RWPE2 (cell line): ENCODE measurements around the gene SRP19.

Source experiments
- ATAC-seq: fragments of 200-7000 bp; cut with Tn5 transposase; 3 replicates; pipeline ENCODE4 v1.9.1; 2021; ENCODE audit warnings: low read depth
- DNase-seq: peaks from one replicate; pipeline ENCODE4 v3.0.0-alpha.2; 2020; ENCODE audit warnings: low spot score
- H3K27ac ChIP-seq: fragments of 450-650 bp; 2 replicates; pipeline ENCODE4 v1.5.1; 2017; ENCODE audit warnings: mild to moderate bottlenecking; ENCODE audit not compliant: poor library complexity, severe bottlenecking
- H3K27me3 ChIP-seq: fragments of 250-450 bp; sonication (Bioruptor Pico); 2 replicates; pipeline ENCODE4 v1.5.1; 2021; ENCODE audit warnings: mild to moderate bottlenecking, moderate library complexity; ENCODE audit not compliant: insufficient read depth, poor library complexity, severe bottlenecking
- H3K36me3 ChIP-seq: fragments of 250-450 bp; sonication (Bioruptor Pico); 2 replicates; pipeline ENCODE4 v1.5.1; 2020; ENCODE audit warnings: low read depth, mild to moderate bottlenecking, moderate library complexity
- H3K4me1 ChIP-seq: fragments of 250-450 bp; sonication (Bioruptor Pico); 2 replicates; pipeline ENCODE4 v1.5.1; 2021; ENCODE audit warnings: mild to moderate bottlenecking, moderate library complexity; ENCODE audit not compliant: insufficient read depth, poor library complexity, severe bottlenecking
- H3K4me3 ChIP-seq: fragments of 250-450 bp; sonication (Bioruptor Pico); 2 replicates; pipeline ENCODE4 v1.5.1; 2021; ENCODE audit warnings: mild to moderate bottlenecking, moderate library complexity; ENCODE audit not compliant: severe bottlenecking
- H3K9me3 ChIP-seq: fragments of 250-450 bp; sonication (Bioruptor Pico); 2 replicates; pipeline ENCODE4 v1.5.1; 2021; ENCODE audit warnings: mild to moderate bottlenecking, moderate library complexity; ENCODE audit not compliant: severe bottlenecking
- CTCF ChIP-seq: fragments of 450-650 bp; IDR thresholded peaks from one replicate; pipeline ENCODE4 v1.5.1; 2017; ENCODE audit warnings: mild to moderate bottlenecking, moderate library complexity; ENCODE audit not compliant: poor library complexity, severe bottlenecking

The SRP19 gene

GRCh38 chr5:112823656-112824055, 37.4 kb upstream of the SRP19 start:
- Histone ChIP-seq H3K27me3 (no peaks in the 10 kb centered on the region), H3K4me3 (no peak overlapping the region), H3K4me1 (no peaks in the 10 kb centered on the region), H3K36me3 (peaks cover 63% of the 10 kb centered on the region), H3K9me3 (no peaks in the 10 kb centered on the region), H3K27ac (no peak overlapping the region)
- no peak for TF ChIP-seq CTCF
- DNase-seq (no peak), ATAC-seq (no peak)

- TF ChIP-seq CTCF, result no peak
- H3K27ac ChIP-seq, result no peak overlapping the region
- peaks cover 65% of the 10 kb centered on the region for H3K36me3 ChIP-seq
- DNase-seq (no peak), ATAC-seq (no peak)
- no peaks in the 10 kb centered on the region for H3K27me3 ChIP-seq
- H3K4me3 ChIP-seq, result no peak overlapping the region
- no peaks in the 10 kb centered on the region for H3K4me1 ChIP-seq
- H3K9me3 ChIP-seq, result no peaks in the 10 kb centered on the region
Observed at GRCh38 chr5:112824197-112824596, 36.9 kb upstream of the SRP19 start.

- no peak for TF ChIP-seq CTCF
- Histone ChIP-seq H3K4me3 (no peak overlapping the region), H3K36me3 (peaks cover 39% of the 10 kb centered on the region), H3K9me3 (no peaks in the 10 kb centered on the region), H3K4me1 (no peaks in the 10 kb centered on the region), H3K27ac (no peak overlapping the region), H3K27me3 (no peaks in the 10 kb centered on the region)
- DNase-seq, result no peak
- ATAC-seq, result no peak
Observed at GRCh38 chr5:112830378-112830777, 30.7 kb upstream of the SRP19 start.

- Histone ChIP-seq H3K36me3 (peaks cover 32% of the 10 kb centered on the region), H3K27me3 (no peaks in the 10 kb centered on the region), H3K4me1 (no peaks in the 10 kb centered on the region), H3K4me3 (no peak overlapping the region), H3K9me3 (no peaks in the 10 kb centered on the region), H3K27ac (no peak overlapping the region)
- no peak for TF ChIP-seq CTCF
- ATAC-seq, result no peak
- DNase-seq, result no peak
Observed at GRCh38 chr5:112833971-112834370, 27.1 kb upstream of the SRP19 start.

- Histone ChIP-seq H3K36me3 (no peaks in the 10 kb centered on the region), H3K27me3 (no peaks in the 10 kb centered on the region), H3K4me1 (peaks cover 5% of the 10 kb centered on the region), H3K9me3 (no peaks in the 10 kb centered on the region), H3K4me3 (no peak overlapping the region), H3K27ac (no peak overlapping the region)
- no peak for ATAC-seq
- DNase-seq, result no peak
- no peak for TF ChIP-seq CTCF
Observed at GRCh38 chr5:112844489-112844888, 16.6 kb upstream of the SRP19 start.
